ENCODE measurements around the gene MCOLN2.

MCOLN2 gene

DNA sequence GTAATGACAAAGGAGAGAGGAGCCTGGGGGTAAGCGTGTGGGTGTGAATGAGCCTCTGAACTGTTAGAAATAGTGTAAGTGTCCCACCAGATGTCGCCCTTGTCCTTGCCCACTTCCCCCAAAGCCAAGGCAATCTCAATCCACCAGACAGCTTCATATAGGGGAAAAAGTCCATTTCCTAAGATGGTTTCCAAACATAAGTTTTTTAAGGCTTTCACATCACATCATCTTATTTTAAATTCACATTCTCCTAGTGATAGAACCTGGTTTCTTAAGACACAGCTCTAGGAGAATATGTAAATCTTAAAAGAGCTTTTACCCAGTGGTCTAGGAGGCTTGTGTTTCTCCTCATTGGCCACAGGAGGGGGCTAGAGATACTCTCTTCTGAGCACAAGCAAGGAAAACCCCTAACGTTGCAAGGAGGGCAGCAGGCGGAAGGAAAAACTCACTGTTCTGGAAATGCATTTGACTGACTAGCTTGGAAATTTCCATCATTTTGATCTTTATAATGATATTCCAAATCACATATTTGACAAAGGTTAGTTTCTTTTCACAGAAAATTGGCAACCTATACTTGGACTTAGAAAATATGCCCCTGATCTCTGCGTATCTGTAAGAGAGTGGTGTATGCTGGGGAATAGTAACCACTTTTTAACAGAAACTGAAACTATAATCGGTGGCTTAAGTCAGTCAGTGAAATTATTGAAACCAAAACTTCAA is 52.0 kb downstream of the MCOLN2 start:
- Histone ChIP-seq H3K4me3 (ENCODE audit: low read depth, low read length) (no peak overlapping the region), H3K9me3 (ENCODE audit: control insufficient read depth, insufficient read depth, low read depth, low read length) (no peaks in the 10 kb centered on the region), H3K27ac (ENCODE audit: extremely low read depth, low read depth, low read length) (no peak overlapping the region), H3K4me1 (ENCODE audit: control insufficient read depth, insufficient read depth, low read length) (no peaks in the 10 kb centered on the region), H3K36me3 (ENCODE audit: control insufficient read depth in 2 of 2, insufficient read depth in 1 of 2, low read length in 2 of 2) (no peaks in the 10 kb centered on the region)
- CTCF ChIA-PET = interaction anchor here (0.5 to 9.8 kb wide), 100 partner anchors 9 to 1393 kb away, joined by 3 to 206 read pairs (median 4); partner anchors contain the start of genes C1orf52, MCOLN2 and MCOLN3
- POLR2A ChIA-PET = interaction anchor here (0.7 to 1.2 kb wide), 4 partner anchors 295 to 314 kb away, joined by 3 to 6 read pairs (median 3); partner anchors contain the start of gene C1orf52
- 0 out of 2 replicates have a peak, but pooled peaks have one; percentile 42 for TF ChIP-seq ZEB2 (tag by site-specific recombination; IDR thresholded peaks at IDR 0.05)
- TF ChIP-seq, protein P1, sequence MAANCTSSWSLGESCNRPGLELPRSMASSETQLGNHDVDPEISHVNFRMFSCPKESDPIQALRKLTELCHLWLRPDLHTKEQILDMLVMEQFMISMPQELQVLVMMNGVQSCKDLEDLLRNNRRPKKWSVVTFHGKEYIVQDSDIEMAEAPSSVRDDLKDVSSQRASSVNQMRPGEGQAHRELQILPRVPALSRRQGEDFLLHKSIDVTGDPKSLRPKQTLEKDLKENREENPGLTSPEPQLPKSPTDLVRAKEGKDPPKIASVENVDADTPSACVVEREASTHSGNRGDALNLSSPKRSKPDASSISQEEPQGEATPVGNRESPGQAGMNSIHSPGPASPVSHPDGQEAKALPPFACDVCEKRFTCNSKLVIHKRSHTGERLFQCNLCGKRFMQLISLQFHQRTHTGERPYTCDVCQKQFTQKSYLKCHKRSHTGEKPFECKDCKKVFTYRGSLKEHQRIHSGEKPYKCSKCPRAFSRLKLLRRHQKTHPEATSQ (tag by site-specific recombination; IDR thresholded peaks at IDR 0.05) = no peak
- no peak for TF ChIP-seq YY1 (tag by site-specific recombination; IDR thresholded peaks at IDR 0.05)
- peak; percentile 86 for TF ChIP-seq PRDM1 (tag by site-specific recombination; IDR thresholded peaks at IDR 0.05)
- TF ChIP-seq ZNF654 (tag by site-specific recombination; IDR thresholded peaks at IDR 0.05; ENCODE audit: low read depth) = peak; percentile 96
- TF ChIP-seq, protein P2, sequence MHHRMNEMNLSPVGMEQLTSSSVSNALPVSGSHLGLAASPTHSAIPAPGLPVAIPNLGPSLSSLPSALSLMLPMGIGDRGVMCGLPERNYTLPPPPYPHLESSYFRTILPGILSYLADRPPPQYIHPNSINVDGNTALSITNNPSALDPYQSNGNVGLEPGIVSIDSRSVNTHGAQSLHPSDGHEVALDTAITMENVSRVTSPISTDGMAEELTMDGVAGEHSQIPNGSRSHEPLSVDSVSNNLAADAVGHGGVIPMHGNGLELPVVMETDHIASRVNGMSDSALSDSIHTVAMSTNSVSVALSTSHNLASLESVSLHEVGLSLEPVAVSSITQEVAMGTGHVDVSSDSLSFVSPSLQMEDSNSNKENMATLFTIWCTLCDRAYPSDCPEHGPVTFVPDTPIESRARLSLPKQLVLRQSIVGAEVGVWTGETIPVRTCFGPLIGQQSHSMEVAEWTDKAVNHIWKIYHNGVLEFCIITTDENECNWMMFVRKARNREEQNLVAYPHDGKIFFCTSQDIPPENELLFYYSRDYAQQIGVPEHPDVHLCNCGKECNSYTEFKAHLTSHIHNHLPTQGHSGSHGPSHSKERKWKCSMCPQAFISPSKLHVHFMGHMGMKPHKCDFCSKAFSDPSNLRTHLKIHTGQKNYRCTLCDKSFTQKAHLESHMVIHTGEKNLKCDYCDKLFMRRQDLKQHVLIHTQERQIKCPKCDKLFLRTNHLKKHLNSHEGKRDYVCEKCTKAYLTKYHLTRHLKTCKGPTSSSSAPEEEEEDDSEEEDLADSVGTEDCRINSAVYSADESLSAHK (tag by site-specific recombination; IDR thresholded peaks at IDR 0.05) = peak; percentile 41; the same call in 1 of the 2 replicates
- TF ChIP-seq ZFHX2 (tag by site-specific recombination; conservative IDR thresholded peaks at IDR 0.05) = peak; percentile 68
- TF ChIP-seq ZNF2 (tag by site-specific recombination; IDR thresholded peaks at IDR 0.05) = 0 out of 2 replicates have a peak, but pooled peaks have one; percentile 43
- TF ChIP-seq, protein P3, sequence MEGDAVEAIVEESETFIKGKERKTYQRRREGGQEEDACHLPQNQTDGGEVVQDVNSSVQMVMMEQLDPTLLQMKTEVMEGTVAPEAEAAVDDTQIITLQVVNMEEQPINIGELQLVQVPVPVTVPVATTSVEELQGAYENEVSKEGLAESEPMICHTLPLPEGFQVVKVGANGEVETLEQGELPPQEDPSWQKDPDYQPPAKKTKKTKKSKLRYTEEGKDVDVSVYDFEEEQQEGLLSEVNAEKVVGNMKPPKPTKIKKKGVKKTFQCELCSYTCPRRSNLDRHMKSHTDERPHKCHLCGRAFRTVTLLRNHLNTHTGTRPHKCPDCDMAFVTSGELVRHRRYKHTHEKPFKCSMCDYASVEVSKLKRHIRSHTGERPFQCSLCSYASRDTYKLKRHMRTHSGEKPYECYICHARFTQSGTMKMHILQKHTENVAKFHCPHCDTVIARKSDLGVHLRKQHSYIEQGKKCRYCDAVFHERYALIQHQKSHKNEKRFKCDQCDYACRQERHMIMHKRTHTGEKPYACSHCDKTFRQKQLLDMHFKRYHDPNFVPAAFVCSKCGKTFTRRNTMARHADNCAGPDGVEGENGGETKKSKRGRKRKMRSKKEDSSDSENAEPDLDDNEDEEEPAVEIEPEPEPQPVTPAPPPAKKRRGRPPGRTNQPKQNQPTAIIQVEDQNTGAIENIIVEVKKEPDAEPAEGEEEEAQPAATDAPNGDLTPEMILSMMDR (tag by site-specific recombination; IDR thresholded peaks at IDR 0.05) = peak; percentile 86
- TF ChIP-seq ZNF366 (tag by site-specific recombination; conservative IDR thresholded peaks at IDR 0.05) = 0 out of 2 replicates have a peak, but pooled peaks have one; percentile 20
- TF ChIP-seq ZNF501 (tag by site-specific recombination; IDR thresholded peaks at IDR 0.05) = peak; percentile 36; the same call in 1 of the 2 replicates
- no peak for TF ChIP-seq ZNF155 (tag by site-specific recombination; IDR thresholded peaks at IDR 0.05)
- peak; percentile 65; the same call in 1 of the 2 replicates for TF ChIP-seq ZNF600 (tag by site-specific recombination; IDR thresholded peaks at IDR 0.05)
- TF ChIP-seq, protein P4, sequence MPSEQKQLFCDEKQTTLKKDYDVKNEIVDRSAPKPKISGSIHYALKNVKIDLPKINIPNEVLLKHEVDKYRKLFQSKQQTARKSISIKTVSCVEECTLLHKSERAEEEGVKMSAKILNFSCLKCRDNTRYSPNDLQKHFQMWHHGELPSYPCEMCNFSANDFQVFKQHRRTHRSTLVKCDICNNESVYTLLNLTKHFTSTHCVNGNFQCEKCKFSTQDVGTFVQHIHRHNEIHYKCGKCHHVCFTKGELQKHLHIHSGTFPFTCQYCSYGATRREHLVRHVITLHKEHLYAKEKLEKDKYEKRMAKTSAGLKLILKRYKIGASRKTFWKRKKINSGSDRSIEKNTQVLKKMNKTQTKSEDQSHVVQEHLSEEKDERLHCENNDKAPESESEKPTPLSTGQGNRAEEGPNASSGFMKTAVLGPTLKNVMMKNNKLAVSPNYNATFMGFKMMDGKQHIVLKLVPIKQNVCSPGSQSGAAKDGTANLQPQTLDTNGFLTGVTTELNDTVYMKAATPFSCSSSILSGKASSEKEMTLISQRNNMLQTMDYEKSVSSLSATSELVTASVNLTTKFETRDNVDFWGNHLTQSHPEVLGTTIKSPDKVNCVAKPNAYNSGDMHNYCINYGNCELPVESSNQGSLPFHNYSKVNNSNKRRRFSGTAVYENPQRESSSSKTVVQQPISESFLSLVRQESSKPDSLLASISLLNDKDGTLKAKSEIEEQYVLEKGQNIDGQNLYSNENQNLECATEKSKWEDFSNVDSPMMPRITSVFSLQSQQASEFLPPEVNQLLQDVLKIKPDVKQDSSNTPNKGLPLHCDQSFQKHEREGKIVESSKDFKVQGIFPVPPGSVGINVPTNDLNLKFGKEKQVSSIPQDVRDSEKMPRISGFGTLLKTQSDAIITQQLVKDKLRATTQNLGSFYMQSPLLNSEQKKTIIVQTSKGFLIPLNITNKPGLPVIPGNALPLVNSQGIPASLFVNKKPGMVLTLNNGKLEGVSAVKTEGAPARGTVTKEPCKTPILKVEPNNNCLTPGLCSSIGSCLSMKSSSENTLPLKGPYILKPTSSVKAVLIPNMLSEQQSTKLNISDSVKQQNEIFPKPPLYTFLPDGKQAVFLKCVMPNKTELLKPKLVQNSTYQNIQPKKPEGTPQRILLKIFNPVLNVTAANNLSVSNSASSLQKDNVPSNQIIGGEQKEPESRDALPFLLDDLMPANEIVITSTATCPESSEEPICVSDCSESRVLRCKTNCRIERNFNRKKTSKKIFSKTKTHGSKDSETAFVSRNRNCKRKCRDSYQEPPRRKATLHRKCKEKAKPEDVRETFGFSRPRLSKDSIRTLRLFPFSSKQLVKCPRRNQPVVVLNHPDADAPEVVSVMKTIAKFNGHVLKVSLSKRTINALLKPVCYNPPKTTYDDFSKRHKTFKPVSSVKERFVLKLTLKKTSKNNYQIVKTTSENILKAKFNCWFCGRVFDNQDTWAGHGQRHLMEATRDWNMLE (tag by site-specific recombination; conservative IDR thresholded peaks at IDR 0.05; ENCODE audit: low read depth) = 0 out of 2 replicates have a peak, but pooled peaks have one; percentile 31
- peak; percentile 59; the same call in 1 of the 2 replicates for TF ChIP-seq ZNF561 (tag by site-specific recombination; IDR thresholded peaks at IDR 0.05; ENCODE audit: borderline replicate concordance)
- peak; percentile 37; the same call in 1 of the 2 replicates for TF ChIP-seq SP7 (tag by site-specific recombination; IDR thresholded peaks at IDR 0.05)
- TF ChIP-seq ZBTB8A (tag by site-specific recombination; IDR thresholded peaks at IDR 0.05) = peak; percentile 19; the same call in 1 of the 2 replicates
- TF ChIP-seq TRIM28 (IDR thresholded peaks at IDR 0.05; ENCODE audit: borderline replicate concordance, low read length) = peak; percentile 23; the same call in 1 of the 2 replicates
- 0 out of 2 replicates have a peak, but pooled peaks have one; percentile 18 for TF ChIP-seq ZBTB48 (tag by site-specific recombination; IDR thresholded peaks at IDR 0.05)
- TF ChIP-seq, protein P5, sequence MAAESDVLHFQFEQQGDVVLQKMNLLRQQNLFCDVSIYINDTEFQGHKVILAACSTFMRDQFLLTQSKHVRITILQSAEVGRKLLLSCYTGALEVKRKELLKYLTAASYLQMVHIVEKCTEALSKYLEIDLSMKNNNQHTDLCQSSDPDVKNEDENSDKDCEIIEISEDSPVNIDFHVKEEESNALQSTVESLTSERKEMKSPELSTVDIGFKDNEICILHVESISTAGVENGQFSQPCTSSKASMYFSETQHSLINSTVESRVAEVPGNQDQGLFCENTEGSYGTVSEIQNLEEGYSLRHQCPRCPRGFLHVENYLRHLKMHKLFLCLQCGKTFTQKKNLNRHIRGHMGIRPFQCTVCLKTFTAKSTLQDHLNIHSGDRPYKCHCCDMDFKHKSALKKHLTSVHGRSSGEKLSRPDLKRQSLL (tag by site-specific recombination; IDR thresholded peaks at IDR 0.05) = no peak
- peak; percentile 43; the same call in 1 of the 2 replicates for TF ChIP-seq ZNF394 (tag by site-specific recombination; IDR thresholded peaks at IDR 0.05; ENCODE audit: borderline replicate concordance)
- peak; percentile 63; the same call in 1 of the 2 replicates for TF ChIP-seq ZNF660 (tag by site-specific recombination; IDR thresholded peaks at IDR 0.05)
- no peak for TF ChIP-seq ZNF169 (tag by site-specific recombination; IDR thresholded peaks at IDR 0.05)

Measured in HEK293 (cell line).